LoVo (cell line): ENCODE data around the gene PRAMEF6.
"Not testable (repeated sequence)": the region's sequence is repeated elsewhere in the genome, so short reads cannot be mapped to it uniquely, and the experiment has no call there.

Source experiments
- DNase-seq: peaks from one replicate; pipeline ENCODE4 v3.0.0-alpha.2; 2016; ENCODE audit warnings: low spot score

Gene PRAMEF6

GRCh38 chr1:12947480-12947879 is at the start of gene PRAMEF6:
TSS of gene PRAMEF6 (minus strand) at chr1:12947580. CDS start at chr1:12942518, 5,062 bp downstream.
- DNase-seq, result not testable (repeated sequence)

GRCh38 chr1:12924368-12924767 is 23.0 kb downstream of the PRAMEF6 start:
- DNase-seq, result not testable (repeated sequence)

DNA sequence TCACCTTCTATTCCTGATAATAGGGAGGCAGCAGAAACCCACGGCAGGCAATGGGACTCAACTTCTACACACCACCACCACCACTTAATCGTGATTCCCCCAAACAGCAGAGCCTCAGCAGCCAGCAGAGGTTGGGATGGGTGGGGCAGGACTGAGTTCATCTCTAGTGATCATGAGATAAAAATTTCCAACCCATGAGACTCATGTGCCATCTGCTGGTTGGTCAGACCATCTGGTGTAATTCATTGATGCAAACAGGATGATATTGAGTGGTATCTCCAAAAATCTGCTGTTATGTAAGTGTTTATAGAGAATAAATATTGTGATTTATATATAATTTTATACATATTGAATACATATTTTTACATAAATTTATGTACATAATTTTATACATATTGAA is 25.6 kb downstream of the PRAMEF6 start:
- DNase-seq, result not testable (repeated sequence)

GRCh38 chr1:12916310-12916709 is 31.1 kb downstream of the PRAMEF6 start, which contains the start of gene PRAMEF7:
TSS of gene PRAMEF7 (plus strand) at chr1:12916610. CDS start at chr1:12917693, 1,083 bp downstream.
- DNase-seq, result not testable (repeated sequence)

GRCh38 chr1:12903793-12904572 is 43.4 kb downstream of the PRAMEF6 start:
- DNase-seq, result not testable (repeated sequence)

- DNase-seq, result not testable (repeated sequence)
Measured at GRCh38 chr1:12899186-12899585, 48.2 kb downstream of the PRAMEF6 start.

- DNase-seq, result not testable (repeated sequence)
Measured at GRCh38 chr1:12898170-12898569, 49.2 kb downstream of the PRAMEF6 start, which contains the start of gene PRAMEF10. TSS of gene PRAMEF10 (minus strand) at chr1:12898270. CDS start at chr1:12895847, 2,423 bp downstream.
